Measurements from ENCODE around the gene KIRREL1. TPM values are rescaled to one million over a fixed set of nuclear protein-coding genes. Genes with fewer than 3 reads are reported as not detected.
A peak's percentile ranks its signal among the peaks of the same experiment; 100 is the strongest.

Gene KIRREL1
- polyA plus RNA-seq, 1 experiment: 42.3 TPM

GRCh38 chr1:158149175-158149574, 155.7 kb downstream of the KIRREL1 start:
- no peak for DNase-seq (ENCODE audit: low read depth, low spot score)
- H3K4me3 ChIP-seq (ENCODE audit: low read depth, low read length): peak overlapping the region; percentile 45
- CTCF ChIA-PET: interaction anchor here (1.3 to 1.8 kb wide), 3 partner anchors 31 to 185 kb away, joined by 4 to 5 read pairs (median 5); no protein-coding TSS in a partner anchor
- TF ChIP-seq CTCF (IDR thresholded peaks at IDR 0.05; ENCODE audit: low read depth, low read length): no peak
- POLR2A ChIA-PET: interaction anchor here (0.6 to 0.9 kb wide), 2 partner anchors 31 to 138 kb away, joined by 3 to 4 read pairs; no protein-coding TSS in a partner anchor
- H3K27ac ChIP-seq (ENCODE audit: low read depth, low read length): no peak overlapping the region
- H3K9me3 ChIP-seq (ENCODE audit: control insufficient read depth, insufficient read depth, low read length): no peaks in the 10 kb centered on the region
- no peaks in the 10 kb centered on the region for H3K27me3 ChIP-seq (ENCODE audit: control insufficient read depth, insufficient read depth, low read length)

Other genes with a start within 250 kb of the KIRREL1 start
- gene FCRL2, start 216.5 kb upstream of the KIRREL1 start, polyA plus RNA-seq (2011; rRNA removed): not detected in 2 replicates
- not detected in 2 replicates for gene FCRL1, start 173.5 kb upstream of the KIRREL1 start, polyA plus RNA-seq (2011; rRNA removed)
- not detected in 2 replicates for gene CD5L, start 151.8 kb upstream of the KIRREL1 start, polyA plus RNA-seq (2011; rRNA removed)
- not detected in 2 replicates for gene CD1D, start 187.2 kb downstream of the KIRREL1 start, polyA plus RNA-seq (2011; rRNA removed)